ENCODE results near the gene KCNJ6. TPM values are rescaled to one million over a fixed set of nuclear protein-coding genes. Genes with fewer than 3 reads are reported as not detected.

Gene KCNJ6
- total and polyA plus RNA-seq, 2 of the 8 experiments (the other 6 are each of a cell fraction or from before 2014, with no cell fraction given) = 0.51 to 1.2 TPM

GRCh38 chr21:37874481-37874880 is 41.8 kb downstream of the KCNJ6 start:
- no peaks in the 10 kb centered on the region; the same call in 1 of the 2 replicates for H3K23me2 ChIP-seq (ENCODE audit: low read depth, low read length)
- no peak overlapping the region for H2AK5ac ChIP-seq (ENCODE audit: low read depth, low read length)
- TF ChIP-seq HDAC6 (IDR thresholded peaks at IDR 0.05; ENCODE audit: low read depth, low read length) (no peak), SIX5 (IDR thresholded peaks at IDR 0.05; ENCODE audit: low read depth, low read length) (no peak), TCF12 (IDR thresholded peaks at IDR 0.05; ENCODE audit: low read depth, low read length) (no peak), USF2 (IDR thresholded peaks at IDR 0.05; ENCODE audit: low read length) (no peak), POLR2A (IDR thresholded peaks at IDR 0.05; ENCODE audit: control extremely low read depth in 1 of 2, low read depth in 2 of 2, low read length in 2 of 2) (no peak), YY1 (IDR thresholded peaks at IDR 0.05; ENCODE audit: low read depth, low read length) (no peak), TBP (IDR thresholded peaks at IDR 0.05; ENCODE audit: low read depth, low read length) (no peak), SUZ12 (IDR thresholded peaks at IDR 0.05; ENCODE audit: low read length) (no peak), MAFK (IDR thresholded peaks at IDR 0.05; ENCODE audit: low read depth, low read length) (no peak), ASH2L (IDR thresholded peaks at IDR 0.05; ENCODE audit: low read length) (no peak), ZNF274 (IDR thresholded peaks at IDR 0.05; ENCODE audit: borderline replicate concordance, extremely low read depth, low read length) (no peak)
- no peaks in the 10 kb centered on the region for H3K9me3 ChIP-seq (ENCODE audit: insufficient read depth in 2 of 2, low read depth in 1 of 2, low read length in 1 of 2)
- no peaks in the 10 kb centered on the region for H3K36me3 ChIP-seq (ENCODE audit: control insufficient read depth in 2 of 4, insufficient read depth in 4 of 4, low read length in 3 of 4)
- no peak overlapping the region for H3K4ac ChIP-seq (replicated peaks; ENCODE audit: insufficient read length, low read depth, low read length)
- no peak overlapping the region for H3K4me3 ChIP-seq (ENCODE audit: extremely low read depth in 1 of 4, insufficient read depth in 2 of 4, low read depth in 3 of 4, low read length in 4 of 4)
- H3K23ac ChIP-seq (ENCODE audit: insufficient read length) = no peak overlapping the region
- no peak overlapping the region for H2BK15ac ChIP-seq (ENCODE audit: low read length)
- no peak overlapping the region for H2BK120ac ChIP-seq (replicated peaks; ENCODE audit: low read depth, low read length)
- H2AFZ ChIP-seq (ENCODE audit: low read length) = no peak overlapping the region
- 63% methylated on average over 3 of the region's 3 CpGs; no CpG with 5 or more reads in 1 of the 2 experiments for WGBS, 2 experiments (ENCODE audit: extremely low coverage in 1 of 2, insufficient coverage in 1 of 2, insufficient read length in 1 of 2, insufficient replicate concordance in 2 of 2, low coverage in 1 of 2, low lambda C conversion rate in 2 of 2, missing lambda C conversion rate in 1 of 2)
- no peaks in the 10 kb centered on the region for H4K20me1 ChIP-seq (replicated peaks in 1 of 2; ENCODE audit: control insufficient read depth in 1 of 2, insufficient read depth in 2 of 2, low read length in 2 of 2)
- no peak overlapping the region for H4K5ac ChIP-seq (ENCODE audit: insufficient read length, low read depth, low read length)
- no peak overlapping the region for H3K56ac ChIP-seq (replicated peaks; ENCODE audit: insufficient read length, low read depth, low read length)
- H3K4me1 ChIP-seq (replicated peaks in 1 of 4; ENCODE audit: control insufficient read depth in 3 of 4, insufficient read depth in 4 of 4, low read length in 3 of 4) = peaks cover 0 to 3% (median 0%) of the 10 kb centered on the region in 4 experiments; a peak in 2 of 7 replicates
- POLR2A ChIA-PET (ENCODE audit: partially characterized antibody) = no interaction called here
- H2BK20ac ChIP-seq (ENCODE audit: low read length) = no peak overlapping the region
- peaks cover 0 to 2% (median 0%) of the 10 kb centered on the region in 4 experiments; a peak in 1 of 7 replicates for H3K27me3 ChIP-seq (replicated peaks in 1 of 4; ENCODE audit: control insufficient read depth in 3 of 4, extremely low read depth in 1 of 4, insufficient read depth in 3 of 4, low read length in 3 of 4)
- H3K27ac ChIP-seq (ENCODE audit: low read depth, low read length) = no peak overlapping the region
- H3K4me2 ChIP-seq (ENCODE audit: insufficient read depth in 1 of 2, low read depth in 2 of 2, low read length in 2 of 2) = no peak overlapping the region
- no peak overlapping the region for H2BK12ac ChIP-seq (ENCODE audit: low read depth, low read length)
- H2BK5ac ChIP-seq (ENCODE audit: low read depth, low read length) = no peak overlapping the region
- CTCF ChIA-PET (ENCODE audit: partially characterized antibody) = interaction anchor here (0.6 to 2.1 kb wide), 6 partner anchors 9 to 120 kb away, joined by 3 to 5 read pairs (median 4); no protein-coding TSS in a partner anchor
- no peak overlapping the region for H4K8ac ChIP-seq (ENCODE audit: extremely low read depth, insufficient read depth, low read length)
- no peak overlapping the region for H3K18ac ChIP-seq (ENCODE audit: extremely low read depth, low read length)
- H4K91ac ChIP-seq (replicated peaks; ENCODE audit: insufficient read length, low read length) = no peak overlapping the region
- DNase-seq (ENCODE audit: low read depth in 1 of 2, low spot score in 2 of 2) = no peak
- no peak overlapping the region for H3K9ac ChIP-seq (replicated peaks in 1 of 4; ENCODE audit: extremely low read depth in 1 of 4, low read depth in 3 of 4, low read length in 3 of 4)
- FAIRE-seq = no peak
- no peaks in the 10 kb centered on the region for H3K79me2 ChIP-seq (ENCODE audit: control insufficient read depth in 1 of 2, insufficient read depth in 2 of 2, low read length in 2 of 2)
- H3K14ac ChIP-seq (ENCODE audit: insufficient read length) = no peak overlapping the region
- no peaks in the 10 kb centered on the region for H3K79me1 ChIP-seq (ENCODE audit: low read depth, low read length)
